Osteocyte (in vitro differentiated cells): ENCODE measurements around the gene MAP1LC3B2. TPM values are rescaled to one million over a fixed set of nuclear protein-coding genes. Genes with fewer than 3 reads are reported as not detected.

Experiments used
- DNase-seq: peaks from one replicate; pipeline ENCODE4 v3.0.0; 2021; ENCODE audit warnings: mixed read lengths; ENCODE audit not compliant: unreplicated experiment; ENCODE audit errors: extremely low spot score
- H3K27ac Mint-ChIP-seq: one replicate; pipeline ENCODE4 v1.8.0; 2021; ENCODE audit warnings: mild to moderate bottlenecking, mixed read lengths; ENCODE audit not compliant: unreplicated experiment
- H3K27me3 Mint-ChIP-seq: one replicate; pipeline ENCODE4 v1.8.0; 2021; ENCODE audit warnings: mixed read lengths; ENCODE audit not compliant: unreplicated experiment
- H3K36me3 Mint-ChIP-seq: one replicate; pipeline ENCODE4 v1.8.0; 2021; ENCODE audit warnings: mixed read lengths; ENCODE audit not compliant: unreplicated experiment
- H3K4me1 Mint-ChIP-seq: one replicate; pipeline ENCODE4 v1.8.0; 2021; ENCODE audit warnings: mixed read lengths; ENCODE audit not compliant: unreplicated experiment
- H3K4me3 Mint-ChIP-seq: one replicate; pipeline ENCODE4 v1.8.0; 2021; ENCODE audit warnings: mild to moderate bottlenecking, moderate library complexity, mixed read lengths; ENCODE audit not compliant: unreplicated experiment
- H3K9me3 Mint-ChIP-seq: one replicate; pipeline ENCODE4 v1.8.0; 2021; ENCODE audit warnings: mixed read lengths; ENCODE audit not compliant: unreplicated experiment
- total RNA-seq: library from RNA; stranded (reverse); gene quantifications from 2 replicates; pipeline ENCODE4 v1.2.1, GENCODE V29; 2021
- TF ChIP-seq, protein P1 (sequence below): fragments of 200-600 bp; sonication (generic); IDR thresholded peaks from 2 replicates; pipeline ENCODE4 v1.5.0; 2021; ENCODE audit warnings: antibody characterized with exemption, mild to moderate bottlenecking, moderate library complexity

Gene MAP1LC3B2
- total RNA-seq, 1 donor from 2014 or later, result 2.1 TPM

DNA sequence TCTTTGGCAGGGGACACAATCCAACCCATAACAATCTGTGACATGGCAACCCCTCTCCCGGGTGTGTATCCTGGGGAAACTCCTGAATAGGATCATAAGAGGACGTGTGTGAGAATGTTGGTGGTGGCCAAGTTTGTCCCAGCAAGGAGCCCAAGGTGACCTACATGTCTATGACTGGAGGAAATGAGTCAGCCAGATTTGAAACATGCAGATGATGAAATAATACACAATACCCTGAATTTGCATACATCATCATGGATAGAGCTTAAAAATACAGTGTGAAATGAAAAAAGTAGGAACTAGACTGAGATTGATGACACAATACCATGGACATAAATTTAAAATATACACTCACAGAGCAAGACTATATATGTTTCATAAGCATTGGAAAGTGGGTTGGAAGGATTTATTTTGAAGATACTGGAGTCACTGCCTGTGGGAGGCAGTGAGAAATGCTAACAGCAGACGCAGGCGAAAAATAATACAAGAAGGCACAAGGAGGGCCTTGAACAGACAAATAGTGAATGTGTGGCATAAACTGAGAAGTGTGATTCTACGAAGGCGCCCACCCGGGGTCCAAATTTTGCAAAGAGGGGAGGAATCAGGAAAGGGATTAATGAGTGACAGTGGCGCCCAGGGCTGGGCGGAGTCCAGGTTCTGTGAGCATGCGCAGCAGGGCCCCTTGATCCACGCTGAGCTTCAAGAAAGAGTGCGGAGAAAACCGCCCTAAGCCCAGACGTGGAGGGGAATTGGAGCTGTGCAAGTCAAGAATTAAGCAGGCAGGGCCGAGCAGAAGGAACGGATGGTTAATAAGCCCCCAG is 7.0 kb upstream of the MAP1LC3B2 start:
- Mint-ChIP-seq H3K36me3 (no peaks in the 10 kb centered on the region), H3K4me3 (no peak overlapping the region), H3K9me3 (no peaks in the 10 kb centered on the region), H3K27me3 (no peaks in the 10 kb centered on the region), H3K4me1 (peaks cover 20% of the 10 kb centered on the region), H3K27ac (no peak overlapping the region)
- TF ChIP-seq, protein P1, sequence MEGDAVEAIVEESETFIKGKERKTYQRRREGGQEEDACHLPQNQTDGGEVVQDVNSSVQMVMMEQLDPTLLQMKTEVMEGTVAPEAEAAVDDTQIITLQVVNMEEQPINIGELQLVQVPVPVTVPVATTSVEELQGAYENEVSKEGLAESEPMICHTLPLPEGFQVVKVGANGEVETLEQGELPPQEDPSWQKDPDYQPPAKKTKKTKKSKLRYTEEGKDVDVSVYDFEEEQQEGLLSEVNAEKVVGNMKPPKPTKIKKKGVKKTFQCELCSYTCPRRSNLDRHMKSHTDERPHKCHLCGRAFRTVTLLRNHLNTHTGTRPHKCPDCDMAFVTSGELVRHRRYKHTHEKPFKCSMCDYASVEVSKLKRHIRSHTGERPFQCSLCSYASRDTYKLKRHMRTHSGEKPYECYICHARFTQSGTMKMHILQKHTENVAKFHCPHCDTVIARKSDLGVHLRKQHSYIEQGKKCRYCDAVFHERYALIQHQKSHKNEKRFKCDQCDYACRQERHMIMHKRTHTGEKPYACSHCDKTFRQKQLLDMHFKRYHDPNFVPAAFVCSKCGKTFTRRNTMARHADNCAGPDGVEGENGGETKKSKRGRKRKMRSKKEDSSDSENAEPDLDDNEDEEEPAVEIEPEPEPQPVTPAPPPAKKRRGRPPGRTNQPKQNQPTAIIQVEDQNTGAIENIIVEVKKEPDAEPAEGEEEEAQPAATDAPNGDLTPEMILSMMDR, result no peak
- DNase-seq, result no peak

DNA sequence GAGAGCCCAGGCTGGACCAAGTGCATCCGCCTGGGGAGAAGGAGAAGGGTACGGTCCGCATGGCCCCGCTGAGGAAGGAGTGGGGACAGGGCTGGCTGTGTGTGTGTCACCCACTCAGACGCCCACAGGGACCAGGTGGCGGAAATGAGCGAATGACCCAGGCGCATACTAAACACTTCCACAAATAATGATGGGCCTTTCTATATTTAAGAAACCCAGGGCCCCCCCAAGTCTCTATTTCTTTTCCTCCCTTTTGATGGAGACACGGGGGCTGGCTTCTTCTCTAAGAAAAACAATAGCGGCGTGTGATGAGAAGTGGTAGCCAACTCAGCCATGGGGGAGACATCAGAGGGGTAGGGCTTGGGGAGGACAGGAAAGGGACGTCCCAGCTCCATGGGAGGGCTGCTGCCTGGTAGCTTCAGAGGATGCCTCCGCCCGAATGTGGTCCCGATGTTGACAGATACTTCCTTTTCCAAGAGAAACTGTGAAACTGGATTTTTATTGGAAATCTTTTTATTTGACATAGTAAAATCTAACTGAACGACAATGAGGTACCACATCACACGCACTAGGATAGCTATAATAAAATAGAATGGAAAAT is 6.3 kb upstream of the MAP1LC3B2 start:
- TF ChIP-seq, protein P1, result no peak
- Mint-ChIP-seq H3K4me1 (peaks cover 25% of the 10 kb centered on the region), H3K4me3 (no peak overlapping the region), H3K27me3 (no peaks in the 10 kb centered on the region), H3K36me3 (no peaks in the 10 kb centered on the region), H3K9me3 (no peaks in the 10 kb centered on the region), H3K27ac (peak overlapping the region; percentile 3)
- no peak for DNase-seq

DNA sequence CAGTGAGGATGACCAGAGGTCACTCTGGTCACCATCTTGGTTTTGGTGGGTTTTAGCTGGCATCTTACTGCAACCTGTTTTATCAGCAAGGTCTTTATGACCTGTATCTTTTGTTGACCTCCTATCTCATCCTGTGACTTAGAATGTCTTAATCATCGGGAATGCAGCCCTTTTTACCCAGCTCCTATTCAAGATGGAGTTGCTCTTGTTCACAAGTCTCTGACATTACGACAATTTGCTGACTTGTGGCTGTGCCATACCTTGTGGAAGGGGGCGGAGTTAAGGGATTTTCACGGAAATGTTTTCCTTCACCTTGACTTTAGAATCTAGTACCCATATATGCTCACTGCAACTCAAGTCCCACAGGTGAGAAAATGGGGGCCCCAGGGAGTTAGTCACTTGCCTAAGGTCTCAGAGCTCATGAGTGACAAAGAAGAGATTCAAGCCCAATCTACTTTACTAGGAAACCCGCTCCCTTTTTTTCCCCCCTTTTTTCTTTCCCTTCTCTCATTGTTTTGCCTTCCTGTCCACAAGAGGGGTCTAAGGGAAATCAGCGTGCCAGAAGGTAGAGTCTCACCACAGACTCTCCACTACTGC is 2.7 kb upstream of the MAP1LC3B2 start:
- no peaks in the 10 kb centered on the region for H3K9me3 Mint-ChIP-seq
- H3K4me3 Mint-ChIP-seq, result no peak overlapping the region
- H3K27ac Mint-ChIP-seq, result peak overlapping the region; percentile 83
- H3K27me3 Mint-ChIP-seq, result no peaks in the 10 kb centered on the region
- H3K36me3 Mint-ChIP-seq, result no peaks in the 10 kb centered on the region
- H3K4me1 Mint-ChIP-seq, result peaks cover 40% of the 10 kb centered on the region
- DNase-seq, result no peak
- TF ChIP-seq, protein P1, result no peak

DNA sequence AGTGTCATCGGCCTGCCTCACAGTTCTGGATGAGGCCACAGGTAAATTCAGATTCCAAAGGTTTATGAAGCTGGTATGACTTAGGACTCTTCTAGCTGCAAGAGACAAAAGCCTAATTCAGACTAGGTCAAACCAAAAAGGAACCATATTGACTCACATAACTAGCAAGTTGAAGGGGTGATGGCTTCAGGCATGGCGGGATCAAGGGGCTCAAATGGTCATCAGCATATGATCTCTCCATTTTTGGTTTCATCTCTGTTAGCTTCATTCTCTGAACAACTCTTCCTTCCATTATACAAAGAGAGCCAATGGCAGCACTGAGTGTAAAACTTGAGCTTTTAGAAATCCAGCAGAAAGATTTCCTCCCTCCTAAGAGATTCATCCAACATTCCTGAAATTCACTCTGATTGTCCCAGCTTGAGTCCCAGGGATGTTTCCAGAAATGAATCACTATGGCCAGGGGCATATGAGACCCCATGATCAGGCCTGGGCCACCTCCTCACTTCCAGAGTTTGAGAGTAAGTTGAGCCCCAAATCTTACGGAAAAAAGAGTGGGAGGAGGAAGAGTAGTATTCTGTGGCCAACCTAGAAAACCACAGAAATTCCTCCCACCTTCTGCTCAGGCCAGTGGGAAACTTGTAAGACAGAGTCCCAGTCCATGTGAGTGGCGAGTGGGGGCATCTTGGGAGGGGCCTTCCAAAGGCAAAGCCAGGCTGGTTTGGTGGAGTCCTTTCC is 2.0 kb upstream of the MAP1LC3B2 start:
- Mint-ChIP-seq H3K4me1 (peaks cover 40% of the 10 kb centered on the region), H3K36me3 (no peaks in the 10 kb centered on the region), H3K9me3 (no peaks in the 10 kb centered on the region), H3K4me3 (no peak overlapping the region), H3K27me3 (no peaks in the 10 kb centered on the region), H3K27ac (peak overlapping the region; percentile 83)
- DNase-seq, result no peak
- TF ChIP-seq, protein P1, result no peak
